Suprapubic skin (tissue), 4 donors: ENCODE results near the gene SMC6. TPM values are rescaled to one million over a fixed set of nuclear protein-coding genes. Genes with fewer than 3 reads are reported as not detected.

ENCODE experiments used
- DNase-seq, 2 donors: peaks; one replicate each; pipeline ENCODE4 v3.0.0-alpha.2; 2019; ENCODE audit warnings: low spot score in 2 of 2
- H3K27ac ChIP-seq: fragments of 200-600 bp; sonication (generic); one replicate; pipeline ENCODE4 v1.5.1; 2019
- H3K27me3 ChIP-seq: fragments of 200-600 bp; sonication (generic); one replicate; pipeline ENCODE4 v1.5.1; 2019
- H3K36me3 ChIP-seq: fragments of 200-600 bp; sonication (generic); one replicate; pipeline ENCODE4 v1.5.1; 2019
- H3K4me1 ChIP-seq: fragments of 200-600 bp; sonication (generic); one replicate; pipeline ENCODE4 v1.5.1; 2019
- H3K4me3 ChIP-seq: fragments of 200-600 bp; sonication (generic); one replicate; pipeline ENCODE4 v1.5.1; 2019; ENCODE audit warnings: mild to moderate bottlenecking
- H3K9me3 ChIP-seq: fragments of 200-600 bp; sonication (generic); one replicate; pipeline ENCODE4 v1.5.1; 2019
- EP300 ChIP-seq: sonication (generic); formaldehyde crosslinking; IDR thresholded peaks from one replicate; pipeline ENCODE4 v1.6.1; 2017; ENCODE audit warnings: antibody characterized with exemption
- POLR2A ChIP-seq, 2 donors: fragments of 450-650 bp; IDR thresholded peaks; one replicate each; pipeline ENCODE4 v1.6.1; 2017; ENCODE audit warnings: antibody characterized with exemption in 2 of 2, mild to moderate bottlenecking in 2 of 2, moderate library complexity in 2 of 2
- POLR2AphosphoS5 ChIP-seq, 3 donors: sonication (generic); formaldehyde crosslinking; IDR thresholded peaks; one replicate each; pipeline ENCODE4 v1.6.1; 2017; ENCODE audit warnings: antibody characterized with exemption in 3 of 3
- WGBS: methylation state at CpG from one replicate; pipeline ENCODE4 v1.1.5; 2018; 5-methylcytosine and 5-hydroxymethylcytosine counted together
- total RNA-seq, 4 donors: library from RNA; depleted of rRNA; stranded (reverse); fragments of >200 nt; gene quantifications; one replicate each; pipeline ENCODE4 v1.1.0, GENCODE V29; 2016
- TF ChIP-seq, protein P1 (sequence below), 2 donors: fragments of 200-600 bp in 1 of 2; fragments of 450-650 bp in 1 of 2; sonication (generic) in 1 of 2; IDR thresholded peaks; one replicate each; pipeline ENCODE4 v1.5.1; 2016 to 2019; ENCODE audit warnings: antibody characterized with exemption in 2 of 2, mild to moderate bottlenecking in 1 of 2, moderate library complexity in 1 of 2

The SMC6 gene
- total RNA-seq, 4 donors from 2014 or later, result 22.5 to 34.0 (median 26.9) TPM

DNA sequence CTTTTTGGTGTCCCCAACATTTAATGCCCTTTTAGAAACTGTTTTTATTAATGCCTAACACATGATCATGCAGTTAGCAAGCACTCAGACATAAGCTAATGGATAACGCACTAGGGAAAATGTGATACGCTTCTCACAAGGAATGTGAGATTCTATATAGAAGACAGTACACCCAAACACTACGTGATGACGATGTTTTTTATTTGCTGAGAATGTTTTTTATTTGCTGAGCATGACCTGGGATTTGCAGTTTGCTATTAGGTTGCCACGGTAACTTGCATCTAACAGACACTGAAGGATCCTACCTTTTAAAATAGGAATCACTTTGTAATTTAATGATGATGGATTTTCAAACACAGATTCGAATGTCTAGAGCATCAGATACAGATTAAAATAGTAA lies 4.9 kb downstream of the SMC6 start:
- H3K4me3 ChIP-seq, result no peak overlapping the region
- no peaks in the 10 kb centered on the region for H3K36me3 ChIP-seq
- H3K27me3 ChIP-seq, result no peaks in the 10 kb centered on the region
- H3K27ac ChIP-seq, result no peak overlapping the region
- no peak for DNase-seq
- TF ChIP-seq POLR2AphosphoS5 (IDR thresholded peaks at IDR 0.05) (no peak), POLR2A (IDR thresholded peaks at IDR 0.05) (no peak), EP300 (no peak)
- H3K9me3 ChIP-seq, result no peaks in the 10 kb centered on the region
- whole genome bisulfite sequencing, result 85% methylated on average over 6 of the region's 6 CpGs
- H3K4me1 ChIP-seq, result peaks cover 13% of the 10 kb centered on the region

DNA sequence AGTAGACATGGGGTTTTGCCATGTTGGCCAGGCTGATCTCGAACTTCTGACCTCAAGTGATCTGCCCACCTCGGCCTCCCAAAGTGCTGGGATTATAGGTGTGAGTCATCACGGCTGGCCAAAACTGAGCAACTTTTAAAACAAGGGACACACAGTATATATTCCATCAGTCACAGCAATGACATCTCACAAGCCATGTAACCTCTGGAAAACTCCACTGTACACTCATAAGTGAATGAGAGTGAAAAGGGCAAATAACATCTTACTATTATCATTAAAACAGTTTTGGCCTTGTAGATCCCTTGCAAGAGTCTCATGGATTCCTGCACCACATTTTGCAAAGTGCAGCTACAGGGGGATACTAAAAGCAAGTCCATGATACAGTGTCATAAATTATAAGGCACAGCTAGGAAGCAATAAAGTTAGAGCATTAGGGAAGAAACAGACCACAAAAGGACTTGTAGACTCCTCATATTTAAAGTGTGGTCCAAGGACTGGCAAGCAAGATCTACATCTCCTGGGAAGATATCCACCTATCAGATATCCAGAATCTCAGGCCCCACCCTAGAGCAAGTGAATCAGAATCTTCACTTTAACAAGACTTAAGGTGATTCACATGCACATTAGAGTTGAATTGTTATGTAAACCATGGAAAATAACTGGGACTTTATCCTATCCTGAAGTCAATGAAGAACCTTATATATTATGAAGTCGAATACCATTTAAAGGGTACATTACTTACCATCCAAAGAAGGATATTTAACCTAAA lies 5.7 kb downstream of the SMC6 start:
- TF ChIP-seq, protein P1, sequence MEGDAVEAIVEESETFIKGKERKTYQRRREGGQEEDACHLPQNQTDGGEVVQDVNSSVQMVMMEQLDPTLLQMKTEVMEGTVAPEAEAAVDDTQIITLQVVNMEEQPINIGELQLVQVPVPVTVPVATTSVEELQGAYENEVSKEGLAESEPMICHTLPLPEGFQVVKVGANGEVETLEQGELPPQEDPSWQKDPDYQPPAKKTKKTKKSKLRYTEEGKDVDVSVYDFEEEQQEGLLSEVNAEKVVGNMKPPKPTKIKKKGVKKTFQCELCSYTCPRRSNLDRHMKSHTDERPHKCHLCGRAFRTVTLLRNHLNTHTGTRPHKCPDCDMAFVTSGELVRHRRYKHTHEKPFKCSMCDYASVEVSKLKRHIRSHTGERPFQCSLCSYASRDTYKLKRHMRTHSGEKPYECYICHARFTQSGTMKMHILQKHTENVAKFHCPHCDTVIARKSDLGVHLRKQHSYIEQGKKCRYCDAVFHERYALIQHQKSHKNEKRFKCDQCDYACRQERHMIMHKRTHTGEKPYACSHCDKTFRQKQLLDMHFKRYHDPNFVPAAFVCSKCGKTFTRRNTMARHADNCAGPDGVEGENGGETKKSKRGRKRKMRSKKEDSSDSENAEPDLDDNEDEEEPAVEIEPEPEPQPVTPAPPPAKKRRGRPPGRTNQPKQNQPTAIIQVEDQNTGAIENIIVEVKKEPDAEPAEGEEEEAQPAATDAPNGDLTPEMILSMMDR (IDR thresholded peaks at IDR 0.05), result no peak
- TF ChIP-seq POLR2A (IDR thresholded peaks at IDR 0.05) (no peak), POLR2AphosphoS5 (IDR thresholded peaks at IDR 0.05) (no peak), EP300 (no peak)
- Histone ChIP-seq H3K27ac (no peak overlapping the region), H3K9me3 (no peaks in the 10 kb centered on the region), H3K36me3 (no peaks in the 10 kb centered on the region), H3K27me3 (no peaks in the 10 kb centered on the region), H3K4me1 (peaks cover 12% of the 10 kb centered on the region), H3K4me3 (no peak overlapping the region)
- DNase-seq, result no peak
- 92% methylated on average over 4 of the region's 4 CpGs for WGBS

DNA sequence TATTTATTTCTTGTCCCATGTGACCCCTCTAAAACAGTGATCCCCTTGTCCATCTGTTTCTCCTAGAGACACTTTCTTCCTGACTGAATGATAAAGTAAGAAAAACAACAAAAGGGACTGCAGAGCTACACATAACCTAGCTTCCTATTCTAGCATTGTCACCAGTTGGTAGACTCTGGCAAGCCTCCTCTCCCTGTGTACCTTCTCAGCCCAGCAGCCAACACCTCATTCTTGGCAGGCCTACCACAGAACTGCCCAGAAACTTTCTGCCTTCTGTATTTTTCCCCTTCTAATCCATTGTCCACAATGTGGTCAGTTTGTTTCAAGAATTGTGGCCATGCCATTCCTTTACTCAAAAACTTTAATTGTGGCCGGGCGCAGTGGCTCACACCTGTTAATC lies 13.4 kb downstream of the SMC6 start:
- TF ChIP-seq, protein P1 (IDR thresholded peaks at IDR 0.05), result no peak
- no peak for TF ChIP-seq POLR2A (IDR thresholded peaks at IDR 0.05)

DNA sequence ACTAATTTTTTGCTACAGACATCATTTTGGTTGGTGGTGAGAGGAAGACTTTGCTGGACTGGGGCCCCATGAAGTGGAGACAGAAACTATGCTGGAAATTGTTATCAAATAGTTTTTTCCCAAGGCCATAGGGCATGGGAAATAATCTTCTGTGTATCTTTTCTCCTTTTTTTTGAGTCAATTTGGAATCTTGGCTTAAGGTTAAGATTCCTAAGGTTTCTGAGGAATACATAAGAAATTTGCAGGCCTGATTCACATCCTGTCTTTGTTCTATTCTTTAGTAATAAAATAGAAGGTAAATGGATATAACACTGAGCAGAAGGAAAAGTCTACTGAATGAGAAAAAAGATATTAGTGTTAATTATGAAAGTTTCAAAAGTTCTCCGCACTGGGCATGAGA lies 16.6 kb downstream of the SMC6 start:
- H3K27me3 ChIP-seq, result no peaks in the 10 kb centered on the region
- WGBS, result 89% methylated on average over 1 of the region's 1 CpG
- no peak for DNase-seq
- H3K4me1 ChIP-seq, result no peaks in the 10 kb centered on the region
- no peaks in the 10 kb centered on the region for H3K9me3 ChIP-seq
- no peak overlapping the region for H3K4me3 ChIP-seq
- H3K36me3 ChIP-seq, result peaks cover 73% of the 10 kb centered on the region
- H3K27ac ChIP-seq, result no peak overlapping the region
- TF ChIP-seq, protein P1 (IDR thresholded peaks at IDR 0.05), result no peak

More for the DNA sequence above, 13.4 kb downstream of the SMC6 start:
- Histone ChIP-seq H3K27me3 (no peaks in the 10 kb centered on the region), H3K36me3 (peaks cover 43% of the 10 kb centered on the region), H3K9me3 (no peaks in the 10 kb centered on the region), H3K4me3 (no peak overlapping the region), H3K27ac (no peak overlapping the region), H3K4me1 (no peaks in the 10 kb centered on the region)
- 98% methylated on average over 2 of the region's 2 CpGs for WGBS
- no peak for DNase-seq

DNA sequence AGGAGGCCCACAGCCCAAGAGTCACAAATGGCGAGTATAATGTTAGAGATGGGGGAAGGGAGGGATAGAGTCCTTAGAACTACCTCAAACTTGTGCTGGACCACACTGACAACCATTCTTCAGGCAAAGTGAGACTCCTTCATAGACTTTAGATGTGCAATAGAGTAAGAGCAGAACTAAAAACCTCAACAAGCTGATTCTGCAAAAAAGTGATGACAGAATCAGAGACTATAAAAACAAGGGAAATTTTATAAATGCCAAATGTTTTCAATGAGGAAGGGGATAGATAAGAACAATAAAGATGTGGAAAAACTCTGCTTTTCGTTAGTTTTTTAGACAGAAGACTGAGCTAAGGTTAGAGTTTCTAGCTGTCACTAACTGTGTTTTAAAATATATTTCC lies 17.7 kb downstream of the SMC6 start:
- 94% methylated on average over 2 of the region's 2 CpGs for WGBS
- H3K4me3 ChIP-seq, result no peak overlapping the region

More for the DNA sequence above, 17.7 kb downstream of the SMC6 start:
- Histone ChIP-seq H3K9me3 (no peaks in the 10 kb centered on the region), H3K27ac (no peak overlapping the region), H3K36me3 (peaks cover 84% of the 10 kb centered on the region), H3K4me1 (no peaks in the 10 kb centered on the region), H3K27me3 (no peaks in the 10 kb centered on the region)
- DNase-seq, result no peak
- no peak for TF ChIP-seq POLR2AphosphoS5 (IDR thresholded peaks at IDR 0.05)
- TF ChIP-seq, protein P1 (IDR thresholded peaks at IDR 0.05), result no peak
- no peak for TF ChIP-seq EP300
- no peak for TF ChIP-seq POLR2A (IDR thresholded peaks at IDR 0.05)
